DMS114 treated with DMSO at 0.1 percent for 48 hours (cell line): ENCODE measurements around the gene HSPA1L.
"Not testable (repeated sequence)": the region's sequence is repeated elsewhere in the genome, so short reads cannot be mapped to it uniquely, and the experiment has no call there.

Experiments used
- DNase-seq: peaks from one replicate; lab custom pipeline; 2025; ENCODE audit not compliant: unreplicated experiment; lab: John Stamatoyannopoulos, UW

Gene HSPA1L

GRCh38 chr6:31815025-31815838 lies at the start of gene HSPA1L, which contains the start of gene HSPA1A:
HSPA1L (minus strand) TSS chr6:31815283; CDS start chr6:31811972, 3,311 bp downstream.
HSPA1A (plus strand) TSS chr6:31815543; CDS start chr6:31815757, 214 bp downstream.
- peak; percentile 97 for DNase-seq

- DNase-seq = no peak
Observed at GRCh38 chr6:31864818-31865204, 49.7 kb upstream of the HSPA1L start.

GRCh38 chr6:31864123-31864562 lies 49.1 kb upstream of the HSPA1L start:
- DNase-seq = not testable (repeated sequence)

- peak; percentile 100 for DNase-seq
Observed at GRCh38 chr6:31862344-31863235, 47.5 kb upstream of the HSPA1L start, which contains the start of gene NEU1. NEU1 (minus strand) TSS chr6:31862821; CDS start chr6:31862776, 45 bp downstream.

GRCh38 chr6:31861919-31862343 lies 46.8 kb upstream of the HSPA1L start:
- no peak for DNase-seq

- no peak for DNase-seq
Observed at GRCh38 chr6:31861150-31861549, 46.1 kb upstream of the HSPA1L start.

GRCh38 chr6:31860349-31860748 lies 45.3 kb upstream of the HSPA1L start:
- DNase-seq = no peak

- no peak for DNase-seq
Observed at GRCh38 chr6:31859923-31860322, 44.8 kb upstream of the HSPA1L start.

GRCh38 chr6:31858707-31859106 lies 43.6 kb upstream of the HSPA1L start:
- no peak for DNase-seq

GRCh38 chr6:31857774-31858173 lies 42.7 kb upstream of the HSPA1L start:
- DNase-seq = not testable (repeated sequence)

GRCh38 chr6:31851980-31852718 lies 37.1 kb upstream of the HSPA1L start:
- DNase-seq = not testable (repeated sequence)

GRCh38 chr6:31851485-31851832 lies 36.4 kb upstream of the HSPA1L start:
- peak; percentile 36 for DNase-seq

- no peak for DNase-seq
Observed at GRCh38 chr6:31850765-31851484, 35.8 kb upstream of the HSPA1L start.

- no peak for DNase-seq
Observed at GRCh38 chr6:31847276-31847978, 32.3 kb upstream of the HSPA1L start.

- DNase-seq = no peak
Observed at GRCh38 chr6:31844507-31844906, 29.4 kb upstream of the HSPA1L start.

- no peak for DNase-seq
Observed at GRCh38 chr6:31842053-31842452, 27.0 kb upstream of the HSPA1L start.

- DNase-seq = not testable (repeated sequence)
Observed at GRCh38 chr6:31839779-31840126, 24.7 kb upstream of the HSPA1L start.

GRCh38 chr6:31838968-31839367 lies 23.9 kb upstream of the HSPA1L start:
- DNase-seq = no peak

GRCh38 chr6:31838114-31838553 lies 23.1 kb upstream of the HSPA1L start:
- DNase-seq = not testable (repeated sequence)
